Testis (tissue), 3 donors: ENCODE data around the gene CRACDL. TPM values are rescaled to one million over a fixed set of nuclear protein-coding genes. Genes with fewer than 3 reads are reported as not detected.

Experiments used
- DNase-seq: peaks from one replicate; pipeline ENCODE4 v3.0.0-alpha.2; 2019
- H3K27ac ChIP-seq, 2 donors: fragments of 200-600 bp; sonication (generic); one replicate each; pipeline ENCODE4 v1.5.1; 2019
- H3K27me3 ChIP-seq: fragments of 200-600 bp; sonication (generic); one replicate; pipeline ENCODE4 v1.5.1; 2019
- H3K36me3 ChIP-seq: fragments of 200-600 bp; sonication (generic); one replicate; pipeline ENCODE4 v1.5.1; 2017; ENCODE audit warnings: low read depth; ENCODE audit errors: missing control alignments
- H3K4me1 ChIP-seq: fragments of 200-600 bp; sonication (generic); one replicate; pipeline ENCODE4 v1.5.1; 2019
- H3K4me3 ChIP-seq, 2 donors: fragments of 200-600 bp; sonication (generic); one replicate each; pipeline ENCODE4 v1.5.1; 2017 to 2019
- H3K9me3 ChIP-seq: fragments of 200-600 bp; sonication (generic); one replicate; pipeline ENCODE4 v1.5.1; 2017
- POLR2A ChIP-seq: fragments of 450-650 bp; IDR thresholded peaks from one replicate; pipeline ENCODE4 v1.6.1; 2017; ENCODE audit warnings: antibody characterized with exemption, mild to moderate bottlenecking, moderate library complexity
- WGBS, 2 donors: methylation state at CpG; one replicate each; pipeline ENCODE4 v1.1.5; 2018; 5-methylcytosine and 5-hydroxymethylcytosine counted together
- intact Hi-C: fragments of 100-400 bp; cut with DNase I; formaldehyde crosslinking; loops from one replicate; pipeline ENCODE4 v1.15.1; 2023; ENCODE audit warnings: low total_unique reads
- polyA plus RNA-seq: library from polyadenylated mRNA; stranded (reverse); fragments of 350-450 nt; fragmentation: Illumina TruSeq; extraction: RNeasy Lipid Tissue Mini Kit (QIAGEN cat#74804); gene quantifications from one replicate; pipeline ENCODE4 v1.2.3, GENCODE V29; 2014; ENCODE audit warnings: low read depth, low replicate concordance; ENCODE audit not compliant: insufficient read depth
- total RNA-seq, 2 donors: library from RNA; depleted of rRNA; stranded (reverse); fragments of >200 nt; gene quantifications; one replicate each; pipeline ENCODE4 v1.2.3, GENCODE V29; 2016
- TF ChIP-seq, protein P1 (sequence below), 3 experiments: fragments of 450-650 bp in 2 of 3; fragments of 200-600 bp in 1 of 3; sonication (generic) in 1 of 3; IDR thresholded peaks; one replicate each; pipeline ENCODE4 v1.5.1; 2016 to 2019; ENCODE audit warnings: antibody characterized with exemption in 3 of 3, mild to moderate bottlenecking in 2 of 3, moderate library complexity in 1 of 3

The CRACDL gene
- total and polyA plus RNA-seq, 3 donors from 2014 or later = 8.4 to 30.4 (median 29.1) TPM

- Histone ChIP-seq H3K27me3 (no peaks in the 10 kb centered on the region), H3K27ac (no peak overlapping the region), H3K4me3 (no peak overlapping the region), H3K36me3 (no peaks in the 10 kb centered on the region), H3K9me3 (no peaks in the 10 kb centered on the region), H3K4me1 (peaks cover 11% of the 10 kb centered on the region)
- no peak for TF ChIP-seq POLR2A
- TF ChIP-seq, protein P1, sequence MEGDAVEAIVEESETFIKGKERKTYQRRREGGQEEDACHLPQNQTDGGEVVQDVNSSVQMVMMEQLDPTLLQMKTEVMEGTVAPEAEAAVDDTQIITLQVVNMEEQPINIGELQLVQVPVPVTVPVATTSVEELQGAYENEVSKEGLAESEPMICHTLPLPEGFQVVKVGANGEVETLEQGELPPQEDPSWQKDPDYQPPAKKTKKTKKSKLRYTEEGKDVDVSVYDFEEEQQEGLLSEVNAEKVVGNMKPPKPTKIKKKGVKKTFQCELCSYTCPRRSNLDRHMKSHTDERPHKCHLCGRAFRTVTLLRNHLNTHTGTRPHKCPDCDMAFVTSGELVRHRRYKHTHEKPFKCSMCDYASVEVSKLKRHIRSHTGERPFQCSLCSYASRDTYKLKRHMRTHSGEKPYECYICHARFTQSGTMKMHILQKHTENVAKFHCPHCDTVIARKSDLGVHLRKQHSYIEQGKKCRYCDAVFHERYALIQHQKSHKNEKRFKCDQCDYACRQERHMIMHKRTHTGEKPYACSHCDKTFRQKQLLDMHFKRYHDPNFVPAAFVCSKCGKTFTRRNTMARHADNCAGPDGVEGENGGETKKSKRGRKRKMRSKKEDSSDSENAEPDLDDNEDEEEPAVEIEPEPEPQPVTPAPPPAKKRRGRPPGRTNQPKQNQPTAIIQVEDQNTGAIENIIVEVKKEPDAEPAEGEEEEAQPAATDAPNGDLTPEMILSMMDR (IDR thresholded peaks at IDR 0.05) = no peak
- DNase-seq = no peak
- WGBS, 2 donors = 95 to 97% methylated on average over 6 of the region's 6 CpGs
- intact Hi-C loops = no loop called here
Measured at GRCh38 chr2:98825858-98826257, 110.2 kb downstream of the CRACDL start.

DNA sequence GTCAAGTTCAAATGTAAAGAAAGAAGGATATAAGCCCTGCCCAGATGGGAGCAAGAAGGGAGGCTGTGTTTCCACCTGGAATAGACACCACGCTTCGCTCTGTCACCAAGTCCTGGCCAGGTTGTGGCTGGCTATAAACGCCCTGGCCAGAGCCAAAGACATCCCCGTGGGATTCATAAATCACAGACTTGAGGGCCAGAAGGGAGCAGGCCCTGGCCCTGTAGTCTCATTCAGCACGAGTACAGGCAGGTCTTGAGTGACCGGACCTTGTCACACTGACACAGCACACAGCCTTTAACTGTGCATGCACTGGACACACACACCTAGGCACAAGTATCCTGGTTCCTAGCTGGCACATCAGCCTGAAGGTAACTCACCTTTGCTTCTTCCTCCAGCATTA is 110.6 kb downstream of the CRACDL start:
- intact Hi-C loops = no loop called here
- H3K27ac ChIP-seq = no peak overlapping the region
- no peak for DNase-seq

DNA sequence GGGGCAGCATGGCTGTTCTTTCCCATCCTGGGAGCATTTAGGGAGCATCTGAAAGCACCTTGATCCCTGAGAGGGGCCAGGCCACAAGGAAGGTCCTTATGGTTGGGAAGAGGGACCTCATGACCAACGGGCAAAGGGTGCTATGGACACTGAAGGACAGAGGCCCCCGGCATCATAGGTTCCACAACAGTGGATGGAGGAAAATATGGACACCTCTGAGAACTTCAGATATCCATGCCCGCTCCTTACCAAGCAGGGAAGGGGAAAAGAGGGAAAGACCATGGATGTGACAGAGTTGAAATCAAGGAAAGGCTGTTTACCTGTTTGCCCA is 111.0 kb downstream of the CRACDL start:
- Histone ChIP-seq H3K4me1 (peaks cover 11% of the 10 kb centered on the region), H3K36me3 (no peaks in the 10 kb centered on the region), H3K9me3 (no peaks in the 10 kb centered on the region), H3K27me3 (no peaks in the 10 kb centered on the region), H3K4me3 (no peak overlapping the region), H3K27ac (no peak overlapping the region)
- TF ChIP-seq, protein P1 (IDR thresholded peaks at IDR 0.05) = no peak
- no peak for TF ChIP-seq POLR2A
- intact Hi-C loops = no loop called here
- no peak for DNase-seq
- WGBS, 2 donors = 90 to 94% methylated on average over 3 of the region's 3 CpGs

More for the DNA sequence above, 110.6 kb downstream of the CRACDL start:
- TF ChIP-seq POLR2A = no peak
- TF ChIP-seq, protein P1 (IDR thresholded peaks at IDR 0.05) = no peak
- Histone ChIP-seq H3K9me3 (no peaks in the 10 kb centered on the region), H3K27me3 (no peaks in the 10 kb centered on the region), H3K36me3 (no peaks in the 10 kb centered on the region), H3K4me3 (no peak overlapping the region), H3K4me1 (peaks cover 11% of the 10 kb centered on the region)
- 70 to 73% methylated on average over 5 to 6 of the region's 6 CpGs for WGBS, 2 donors

GRCh38 chr2:98824256-98825019 is 111.6 kb downstream of the CRACDL start:
- 64 to 66% methylated on average over 2 of the region's 2 CpGs for WGBS, 2 donors
- no peak overlapping the region for H3K27ac ChIP-seq
- peaks cover 11% of the 10 kb centered on the region for H3K4me1 ChIP-seq
- intact Hi-C loops = no loop called here
- no peaks in the 10 kb centered on the region for H3K9me3 ChIP-seq
- no peak for DNase-seq
- H3K36me3 ChIP-seq = no peaks in the 10 kb centered on the region
- no peak overlapping the region for H3K4me3 ChIP-seq
- TF ChIP-seq, protein P1 (IDR thresholded peaks at IDR 0.05) = no peak
- no peak for TF ChIP-seq POLR2A
- H3K27me3 ChIP-seq = no peaks in the 10 kb centered on the region
